HEK293 (cell line): ENCODE results near the gene KCNJ14.

Experiments
- CTCF ChIA-PET: fragments of 350-600 bp; formaldehyde crosslinking; extraction: SDS; loops from one replicate; lab custom pipeline; 2021; ENCODE audit warnings: antibody characterized with exemption; lab: Yijun Ruan, JAX
- POLR2A ChIA-PET: fragments of 300-600 bp; formaldehyde crosslinking; extraction: SDS; loops from one replicate; lab custom pipeline; 2020; ENCODE audit warnings: antibody characterized with exemption, inconsistent platforms; lab: Yijun Ruan, JAX
- H3K27ac ChIP-seq: fragments of 200-500 bp; sonication (Bioruptor generic); 2 replicates; pipeline ENCODE4 v1.5.1; 2014; ENCODE audit warnings: low read depth, low read length, control low read depth, inconsistent platforms; ENCODE audit errors: extremely low read depth
- H3K36me3 ChIP-seq, 2 experiments: fragments of 200-500 bp in 1 of 2; sonication (Bioruptor generic) in 1 of 2; 1 replicate in 1 of 2; 2 replicates in 1 of 2; pipeline ENCODE4 v1.5.1; 2014 to 2017; ENCODE audit warnings: inconsistent platforms in 2 of 2, low read length in 2 of 2; ENCODE audit not compliant: control insufficient read depth in 2 of 2, insufficient read depth in 1 of 2
- H3K4me1 ChIP-seq: fragments of 200-500 bp; sonication (Bioruptor generic); 2 replicates; pipeline ENCODE4 v1.5.1; 2014; ENCODE audit warnings: mild to moderate bottlenecking, low read length, inconsistent platforms; ENCODE audit not compliant: control insufficient read depth, insufficient read depth
- H3K4me3 ChIP-seq: 2 replicates; pipeline ENCODE4 v1.5.1; 2011; ENCODE audit warnings: low read depth, mild to moderate bottlenecking, control low read depth, low read length, moderate library complexity
- H3K9me3 ChIP-seq: fragments of 200-500 bp; sonication (Bioruptor generic); 2 replicates; pipeline ENCODE4 v1.5.1; 2014; ENCODE audit warnings: low read depth, low read length, inconsistent platforms; ENCODE audit not compliant: control insufficient read depth, insufficient read depth
- KLF16 ChIP-seq: fragments of 450-650 bp; formaldehyde crosslinking; IDR thresholded peaks from 2 replicates; pipeline ENCODE4 v1.5.1; 2017; ENCODE audit warnings: missing biosample characterization, missing genetic modification characterization
- KLF9 ChIP-seq: fragments of 450-650 bp; formaldehyde crosslinking; IDR thresholded peaks from 2 replicates; pipeline ENCODE4 v1.5.1; 2016; ENCODE audit warnings: missing biosample characterization, missing genetic modification characterization, low read depth
- PRDM6 ChIP-seq: fragments of 450-650 bp; formaldehyde crosslinking; IDR thresholded peaks from 2 replicates; pipeline ENCODE4 v1.5.1; 2017; ENCODE audit warnings: missing biosample characterization, missing genetic modification characterization
- SCRT1 ChIP-seq: fragments of 450-650 bp; formaldehyde crosslinking; IDR thresholded peaks from 2 replicates; pipeline ENCODE4 v1.5.1; 2016; ENCODE audit warnings: missing biosample characterization, missing genetic modification characterization, borderline replicate concordance
- SETDB1 ChIP-seq: IDR thresholded peaks from one replicate; pipeline ENCODE4 v1.6.1; 2017; ENCODE audit warnings: mild to moderate bottlenecking, low read length, moderate library complexity, mixed read lengths; ENCODE audit not compliant: insufficient read length
- SP3 ChIP-seq: fragments of 450-650 bp; formaldehyde crosslinking; IDR thresholded peaks from 2 replicates; pipeline ENCODE4 v1.5.1; 2016; ENCODE audit warnings: missing biosample characterization, missing genetic modification characterization
- ZBTB10 ChIP-seq: fragments of 450-650 bp; formaldehyde crosslinking; IDR thresholded peaks from 2 replicates; pipeline ENCODE4 v1.5.1; 2016; ENCODE audit warnings: missing biosample characterization, missing genetic modification characterization
- ZIC2 ChIP-seq: fragments of 450-650 bp; formaldehyde crosslinking; IDR thresholded peaks from 2 replicates; pipeline ENCODE4 v1.5.1; 2016; ENCODE audit warnings: missing biosample characterization, missing genetic modification characterization
- ZNF24 ChIP-seq: fragments of 450-650 bp; formaldehyde crosslinking; IDR thresholded peaks from 2 replicates; pipeline ENCODE4 v1.5.1; 2016; ENCODE audit warnings: missing biosample characterization, missing genetic modification characterization
- ZNF354C ChIP-seq: fragments of 450-650 bp; formaldehyde crosslinking; IDR thresholded peaks from 2 replicates; pipeline ENCODE4 v1.5.1; 2016; ENCODE audit warnings: missing biosample characterization, missing genetic modification characterization, low read depth, borderline replicate concordance
- ZNF398 ChIP-seq: fragments of 450-650 bp; formaldehyde crosslinking; IDR thresholded peaks from 2 replicates; pipeline ENCODE4 v1.5.1; 2017; ENCODE audit warnings: missing biosample characterization, missing genetic modification characterization
- ZNF426 ChIP-seq: fragments of 450-650 bp; formaldehyde crosslinking; IDR thresholded peaks from 2 replicates; pipeline ENCODE4 v1.5.1; 2017; ENCODE audit warnings: missing biosample characterization, missing genetic modification characterization, mild to moderate bottlenecking, inconsistent platforms, moderate library complexity
- ZNF518A ChIP-seq: fragments of 450-650 bp; formaldehyde crosslinking; conservative IDR thresholded peaks from 2 replicates; pipeline ENCODE4 v1.5.1; 2016; ENCODE audit warnings: low read depth, missing biosample characterization, missing genetic modification characterization
- ZNF585B ChIP-seq: fragments of 450-650 bp; formaldehyde crosslinking; IDR thresholded peaks from 2 replicates; pipeline ENCODE4 v1.5.1; 2016; ENCODE audit warnings: missing biosample characterization, missing genetic modification characterization
- ZNF704 ChIP-seq: fragments of 450-650 bp; formaldehyde crosslinking; IDR thresholded peaks from 2 replicates; pipeline ENCODE4 v1.5.1; 2016; ENCODE audit warnings: missing biosample characterization, missing genetic modification characterization
- ZNF747 ChIP-seq: fragments of 450-650 bp; formaldehyde crosslinking; IDR thresholded peaks from 2 replicates; pipeline ENCODE4 v1.5.1; 2016; ENCODE audit warnings: missing biosample characterization, missing genetic modification characterization
- ZNF768 ChIP-seq: fragments of 450-650 bp; formaldehyde crosslinking; IDR thresholded peaks from 2 replicates; pipeline ENCODE4 v1.5.1; 2018; ENCODE audit warnings: missing biosample characterization, mild to moderate bottlenecking, missing genetic modification characterization
- ZSCAN16 ChIP-seq: fragments of 450-650 bp; formaldehyde crosslinking; IDR thresholded peaks from 2 replicates; pipeline ENCODE4 v1.5.1; 2016; ENCODE audit warnings: missing biosample characterization, missing genetic modification characterization
- ZSCAN18 ChIP-seq: fragments of 450-650 bp; formaldehyde crosslinking; IDR thresholded peaks from 2 replicates; pipeline ENCODE4 v1.5.1; 2016; ENCODE audit warnings: missing biosample characterization, missing genetic modification characterization

The KCNJ14 gene

GRCh38 chr19:48445256-48445605 is 10.1 kb upstream of the KCNJ14 start (continued):
- 0 out of 2 replicates have a peak, but pooled peaks have one; percentile 20 for TF ChIP-seq PRDM6
- TF ChIP-seq ZNF24 (tag by site-specific recombination) = 0 out of 2 replicates have a peak, but pooled peaks have one; percentile 18

GRCh38 chr19:48445606-48446481 is 9.5 kb upstream of the KCNJ14 start, which contains the start of gene GRWD1:
Gene GRWD1, plus strand, starts transcription at chr19:48445983. Its CDS starts 23 bp downstream, at chr19:48446006.
- POLR2A ChIA-PET = interaction anchor here (1.0 to 1.5 kb wide), 6 partner anchors 24 to 124 kb away, joined by 3 to 14 read pairs (median 5); partner anchors contain the start of genes GRIN2D, KDELR1, SYNGR4 and TMEM143
- H3K36me3 ChIP-seq = peaks cover 37 to 42% of the 10 kb centered on the region in 2 experiments
- peaks cover 8% of the 10 kb centered on the region for H3K4me1 ChIP-seq
- H3K27ac ChIP-seq = peak within 1 kb of the TSS; percentile 65
- no peaks in the 10 kb centered on the region for H3K9me3 ChIP-seq
- CTCF ChIA-PET = interaction anchor here (0.6 to 2.8 kb wide), 6 partner anchors 54 to 177 kb away, joined by 3 to 13 read pairs (median 4); partner anchors contain the start of gene KDELR1
- H3K4me3 ChIP-seq = peak within 1 kb of the TSS; percentile 88
- TF ChIP-seq ZNF518A (tag by site-specific recombination) (no peak), ZIC2 (no peak), ZSCAN18 (tag by site-specific recombination) (peak; percentile 25; the same call in 1 of the 2 replicates), SP3 (tag by site-specific recombination) (peak; percentile 70), ZNF747 (tag by site-specific recombination) (no peak), SETDB1 (no peak), ZNF398 (tag by site-specific recombination) (0 out of 2 replicates have a peak, but pooled peaks have one; percentile 7), KLF9 (tag by site-specific recombination) (peak; percentile 41; the same call in 1 of the 2 replicates), ZNF354C (tag by site-specific recombination) (no peak), ZSCAN16 (no peak), ZBTB10 (tag by site-specific recombination) (no peak), ZNF585B (tag by site-specific recombination) (no peak), SCRT1 (tag by site-specific recombination) (0 out of 2 replicates have a peak, but pooled peaks have one; percentile 36), ZNF426 (tag by site-specific recombination) (no peak), KLF16 (tag by site-specific recombination) (peak; percentile 52), ZNF768 (tag by site-specific recombination) (no peak), ZNF704 (0 out of 2 replicates have a peak, but pooled peaks have one; percentile 41)
